T47D (cell line): Measurements from ENCODE around the gene NEK4.
"Not testable (repeated sequence)": the region's sequence is repeated elsewhere in the genome, so short reads cannot be mapped to it uniquely, and the experiment has no call there.

Experiments
- DNase-seq, 2 experiments: peaks; one replicate each; pipeline versions ENCODE4 v3.0.0 to v3.0.0-alpha.2; 2011 to 2012; ENCODE audit warnings: low read depth in 1 of 2, low spot score in 1 of 2
- JUND ChIP-seq: IDR thresholded peaks from 2 replicates; pipeline ENCODE4 v1.6.1; 2012; ENCODE audit warnings: low read depth
- in situ Hi-C: cut with HindIII; loops from 2 replicates; pipeline ENCODE4 v1.10.0; 2016; ENCODE audit warnings: low sequenced_read_pairs, low pct_unique_long_range_greater_than_20kb

The NEK4 gene

DNA sequence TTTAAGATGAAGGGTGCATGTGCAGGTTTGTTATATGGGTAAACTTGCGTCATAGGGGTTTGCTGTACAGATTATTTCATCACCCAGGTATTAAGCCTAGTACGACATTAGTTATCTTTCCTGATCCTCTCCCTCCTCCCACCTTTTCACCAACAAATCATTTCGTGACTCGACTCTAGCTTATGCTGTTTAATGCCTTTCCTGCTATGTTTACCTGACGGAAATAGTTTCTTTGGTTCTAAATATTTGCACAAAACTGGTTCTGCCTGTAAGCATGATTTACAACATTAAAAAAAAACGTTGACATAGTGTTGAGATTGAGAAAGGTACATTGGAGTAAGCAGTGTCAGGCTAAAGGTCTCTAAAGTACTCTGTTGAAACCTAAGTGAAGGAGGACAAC is 82.5 kb downstream of the NEK4 start:
- DNase-seq, result peak; percentile 35 to 69
- TF ChIP-seq JUND, result no peak
- in situ Hi-C loops, result no loop called here

DNA sequence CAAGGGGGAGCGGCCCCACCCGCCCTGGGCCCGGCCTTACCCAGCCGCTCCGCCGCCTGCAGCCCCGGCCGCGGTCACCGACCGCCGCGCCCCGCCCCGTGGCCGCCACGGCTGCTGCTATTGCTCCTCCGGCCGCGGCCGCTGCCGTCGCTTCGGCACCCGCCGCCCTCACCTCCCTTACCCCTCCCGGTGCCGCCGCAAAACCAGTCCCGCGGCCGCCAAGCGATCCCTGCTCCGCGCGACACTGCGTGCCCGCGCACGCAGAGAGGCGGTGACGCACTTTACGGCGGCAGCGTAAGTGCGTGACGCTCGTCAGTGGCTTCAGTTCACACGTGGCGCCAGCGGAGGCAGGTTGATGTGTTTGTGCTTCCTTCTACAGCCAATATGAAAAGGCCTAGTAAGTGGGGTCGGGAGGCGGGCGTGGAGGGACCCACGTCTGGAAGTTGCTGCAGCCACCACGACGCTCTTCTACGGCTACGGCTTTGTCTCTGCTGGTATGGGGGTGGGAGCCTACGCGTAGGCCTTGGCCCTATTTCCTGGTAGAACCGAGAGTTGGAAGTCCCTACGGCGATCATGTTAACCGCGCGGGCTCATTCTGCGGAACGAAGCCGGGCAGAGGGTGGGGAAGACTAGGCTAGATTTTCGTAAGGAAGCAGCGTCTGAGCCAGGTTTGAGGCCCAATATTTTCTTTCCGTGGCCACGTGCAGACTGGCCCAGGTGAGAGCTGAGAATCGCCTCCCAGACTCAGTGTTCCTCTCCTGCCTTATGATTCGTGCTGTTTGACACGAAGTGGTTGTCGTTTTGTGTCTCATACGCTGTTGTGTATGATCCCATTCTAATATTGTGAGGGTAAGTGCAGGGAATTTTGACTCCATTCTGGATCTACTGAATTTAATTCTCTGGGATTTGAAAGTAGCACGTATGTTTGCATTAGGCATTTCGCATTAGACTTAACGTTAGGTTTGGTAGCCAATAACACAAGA is 84.7 kb downstream of the NEK4 start, which contains the start of the genes GNL3 and PBRM1:
Gene GNL3, plus strand, starts transcription at position 324 of the 983 bp plus-strand sequence. Its CDS starts 61 bp downstream, at position 385.
Gene PBRM1, minus strand, starts transcription at position 205 of the 983 bp plus-strand sequence.
- DNase-seq, result peak; percentile 74 to 95
- in situ Hi-C loops, result no loop called here
- no peak for TF ChIP-seq JUND

DNA sequence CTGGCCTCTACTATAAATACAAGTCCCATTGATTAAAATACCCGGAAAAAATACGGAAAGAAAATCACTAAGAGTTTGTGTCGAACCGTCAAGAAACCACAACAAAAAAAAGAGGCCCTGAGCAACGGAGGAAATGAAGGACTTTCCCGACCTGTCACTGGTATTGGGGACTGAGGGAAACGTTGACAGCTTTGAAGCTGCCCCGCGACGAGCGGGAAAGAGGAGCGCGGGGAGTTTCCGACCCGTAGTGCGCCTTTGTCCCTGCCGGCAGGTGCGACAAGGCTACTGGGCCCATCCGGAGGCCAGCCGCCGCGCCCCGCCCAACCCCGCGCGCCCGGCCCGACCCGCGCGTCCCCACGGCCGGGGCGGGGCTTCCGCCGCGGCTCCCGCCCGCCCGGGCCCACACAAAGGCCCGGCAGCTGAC is 85.4 kb downstream of the NEK4 start:
- TF ChIP-seq JUND, result no peak
- in situ Hi-C loops, result no loop called here
- DNase-seq, result peak; percentile 67 to 82

DNA sequence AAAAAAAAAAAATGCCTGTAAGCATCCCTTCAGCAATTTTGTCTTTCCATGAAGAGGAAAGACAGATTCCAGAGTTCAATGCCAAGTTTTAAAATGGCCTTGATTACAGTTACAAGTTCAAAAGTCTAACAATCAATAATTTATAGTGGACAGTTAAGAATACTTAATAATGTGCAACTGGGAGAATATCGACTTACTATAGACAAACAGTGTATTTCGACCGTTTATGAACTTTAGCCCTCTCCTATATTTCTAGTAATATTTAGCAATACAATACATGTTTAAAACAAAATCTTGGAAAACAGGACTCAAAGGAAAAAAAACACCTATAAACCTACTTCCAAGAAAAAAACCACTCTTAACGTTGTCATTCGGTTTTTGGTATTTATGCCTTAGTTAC is 86.6 kb downstream of the NEK4 start:
- no peak for DNase-seq
- no peak for TF ChIP-seq JUND
- in situ Hi-C loops, result no loop called here

DNA sequence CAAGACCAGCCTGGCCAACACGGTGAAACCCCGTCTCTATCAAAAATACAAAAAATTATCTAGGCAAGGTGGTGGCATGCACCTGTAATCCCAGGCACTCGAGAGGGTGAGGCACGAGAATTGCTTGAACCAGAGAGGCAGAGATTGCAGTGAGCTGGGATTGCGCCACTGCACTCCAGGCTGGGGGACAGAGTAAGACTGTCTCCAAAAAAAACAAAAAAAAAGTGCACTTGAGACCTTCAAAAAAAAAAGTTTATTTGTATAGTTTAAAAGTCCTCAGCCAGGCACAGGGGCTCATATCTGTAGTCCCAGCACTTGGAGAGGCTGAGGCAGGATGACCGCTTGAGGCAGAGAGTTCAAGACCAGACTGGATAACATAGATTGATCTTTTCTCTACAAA is 87.1 kb downstream of the NEK4 start:
- no peak for TF ChIP-seq JUND
- DNase-seq, result no peak
- in situ Hi-C loops, result no loop called here

DNA sequence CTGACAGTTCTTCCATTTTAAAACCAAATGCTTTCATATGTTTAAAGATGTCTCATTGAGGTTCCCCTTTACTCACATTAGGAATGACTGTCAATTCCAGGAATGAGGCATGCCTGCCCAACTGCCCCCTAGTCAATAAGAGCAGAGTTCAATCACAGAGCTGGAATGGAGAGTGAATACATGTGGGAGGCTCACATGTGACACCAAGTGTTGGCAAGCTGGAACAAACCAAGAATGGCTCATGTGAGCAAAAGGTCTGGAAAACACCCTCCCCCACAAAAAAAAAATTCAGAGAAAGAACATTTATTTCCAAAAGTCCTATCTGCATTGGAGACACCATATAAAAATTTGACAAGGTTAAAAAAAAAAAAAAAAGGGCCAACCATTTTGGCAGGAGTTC is 88.7 kb downstream of the NEK4 start:
- in situ Hi-C loops, result no loop called here
- peak in 1 of 2 experiments; percentile 48 for DNase-seq
- no peak for TF ChIP-seq JUND

DNA sequence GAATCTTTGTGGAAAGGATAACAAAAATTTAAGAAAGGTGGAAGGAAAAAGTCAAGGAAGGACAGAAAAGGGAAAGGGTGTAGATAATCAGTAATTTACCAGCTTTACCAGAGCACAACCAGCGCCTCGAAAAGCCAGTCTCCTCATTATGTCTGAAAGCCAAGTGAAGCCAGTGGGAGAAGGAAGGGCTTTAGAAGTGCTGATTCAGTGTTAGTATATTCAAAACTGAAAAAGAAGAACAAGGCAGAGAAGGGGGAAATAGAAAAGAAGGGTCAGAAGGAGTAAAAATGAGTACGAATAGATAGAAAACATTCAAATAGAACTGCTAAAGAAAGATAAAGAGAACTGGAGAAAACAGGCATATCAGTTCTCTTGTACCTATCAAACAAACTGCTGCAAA is 89.1 kb downstream of the NEK4 start:
- TF ChIP-seq JUND, result no peak
- no peak for DNase-seq
- in situ Hi-C loops, result no loop called here

DNA sequence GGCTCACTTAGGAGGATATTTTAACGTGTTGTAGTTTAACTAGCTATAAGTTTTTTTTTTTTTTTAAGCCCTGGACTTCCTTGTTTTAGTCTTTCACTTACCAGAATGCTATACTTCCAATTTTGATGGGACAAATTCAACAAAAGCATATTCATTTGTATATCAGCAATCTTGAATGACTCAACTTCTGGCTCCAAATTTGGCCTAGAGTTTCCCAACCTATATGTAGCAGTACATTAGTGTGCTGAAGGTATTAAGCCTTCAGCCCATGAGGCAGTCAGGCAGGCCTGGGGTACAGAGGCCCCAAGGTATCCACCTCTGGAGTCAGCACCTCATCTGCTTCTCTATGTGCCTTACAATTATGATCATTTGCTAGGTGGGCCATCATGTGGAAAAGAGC is 90.9 kb downstream of the NEK4 start:
- TF ChIP-seq JUND, result no peak
- no peak for DNase-seq
- in situ Hi-C loops, result no loop called here

DNA sequence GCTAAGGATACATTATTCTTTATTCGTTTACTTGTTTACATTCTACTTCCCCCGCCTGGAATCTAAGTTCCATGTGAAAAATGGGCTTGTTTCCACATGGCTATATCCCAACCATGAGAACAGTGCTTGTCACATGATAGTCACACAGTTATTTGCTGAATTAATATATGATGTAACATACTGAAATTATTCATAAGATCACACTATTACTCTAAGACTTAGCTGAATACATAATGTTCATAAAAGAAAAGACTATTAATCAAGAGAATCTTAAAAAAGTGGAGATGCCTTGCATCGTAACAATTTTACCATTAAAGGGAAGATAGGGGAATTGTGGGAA is 91.6 kb downstream of the NEK4 start:
- DNase-seq, result no peak
- TF ChIP-seq JUND, result no peak
- in situ Hi-C loops, result no loop called here

DNA sequence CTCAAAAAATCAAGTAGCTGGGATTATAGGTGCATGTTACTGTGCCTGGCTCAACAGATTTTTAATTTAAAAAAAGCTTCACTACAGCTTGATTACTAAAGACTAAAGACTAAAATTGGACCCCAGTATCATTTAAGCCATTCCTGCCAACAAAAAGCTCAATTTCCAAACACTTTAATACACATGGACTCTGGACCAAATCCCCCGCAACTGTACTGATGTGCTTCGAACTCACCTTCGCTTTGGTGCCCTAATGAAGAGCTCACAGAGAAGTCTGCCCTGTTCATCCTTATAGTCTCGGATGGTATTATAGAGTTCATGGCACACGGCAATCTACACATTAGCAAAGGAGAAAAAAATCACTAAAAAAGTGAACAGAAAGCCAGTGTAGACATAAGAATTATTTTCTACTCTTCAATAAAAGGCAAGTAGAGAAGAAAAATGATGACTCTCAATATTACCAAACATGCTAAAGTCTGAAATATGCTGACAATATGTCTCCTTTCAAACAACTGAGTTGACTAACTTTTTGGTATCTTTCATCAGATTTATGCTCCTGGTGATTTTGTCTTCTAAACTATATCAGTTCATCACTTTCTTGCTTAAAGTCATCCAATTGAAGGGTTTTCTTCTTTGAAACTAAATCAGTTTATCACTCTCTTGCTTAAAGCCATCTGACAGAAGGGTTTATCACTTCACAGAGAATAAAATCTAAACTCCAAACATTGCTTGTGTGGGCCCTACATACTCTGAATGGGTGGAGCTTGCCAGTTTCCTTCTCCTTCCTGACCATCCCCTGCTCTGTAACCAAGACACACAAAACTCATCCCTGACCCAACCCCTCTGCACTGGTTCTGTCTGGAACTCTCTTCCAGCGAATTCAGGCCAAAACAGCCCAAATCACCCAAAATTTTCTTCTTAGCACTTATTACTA is 92.2 kb downstream of the NEK4 start:
- DNase-seq, result no peak
- in situ Hi-C loops, result no loop called here
- TF ChIP-seq JUND, result no peak

DNA sequence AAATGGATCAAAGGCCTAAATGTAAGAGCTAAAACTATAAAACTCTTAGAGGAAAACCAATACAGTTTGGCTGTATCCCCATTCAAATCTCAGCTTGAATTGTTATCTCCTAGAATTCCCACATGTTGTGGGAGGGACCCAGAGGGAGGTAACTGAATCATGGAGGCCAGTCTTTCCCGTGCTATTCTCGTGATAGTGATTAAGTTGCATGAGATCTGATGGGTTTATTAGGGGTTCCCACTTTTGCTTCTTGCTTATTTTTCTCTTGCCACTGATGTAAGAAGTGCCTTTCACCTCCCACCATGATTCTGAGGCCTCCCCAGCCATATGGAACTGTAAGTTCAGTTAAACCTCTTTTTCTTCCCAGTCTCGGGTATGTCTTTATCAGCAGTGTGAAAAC is 94.5 kb downstream of the NEK4 start:
- DNase-seq, in situ Hi-C loops: not testable (repeated sequence)

DNA sequence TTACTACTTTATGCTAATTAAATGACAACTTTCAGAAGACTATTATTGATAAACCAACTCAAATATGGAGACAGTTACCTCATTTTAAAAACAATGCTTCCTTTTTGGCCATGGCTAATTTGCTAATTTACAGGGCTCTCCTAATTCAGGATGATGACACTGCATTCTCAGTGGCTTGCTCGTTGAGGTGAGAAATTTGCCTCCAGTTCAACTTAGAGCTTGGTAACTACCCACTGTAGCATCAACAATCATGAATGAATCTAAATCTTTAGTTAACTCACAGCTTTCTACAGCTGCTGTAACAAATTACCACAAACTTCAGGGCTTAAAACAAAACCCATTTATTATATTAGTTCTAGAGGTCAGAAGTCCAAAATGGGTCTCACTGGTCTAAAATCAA is 99.1 kb downstream of the NEK4 start:
- no peak for TF ChIP-seq JUND
- in situ Hi-C loops, result no loop called here

More for the DNA sequence above, 99.1 kb downstream of the NEK4 start:
- DNase-seq, result no peak
